Suprapubic skin (tissue), 4 donors: ENCODE results near the gene PIP5K1B. TPM values are rescaled to one million over a fixed set of nuclear protein-coding genes. Genes with fewer than 3 reads are reported as not detected.

ENCODE experiments used
- DNase-seq, 2 donors: peaks; one replicate each; pipeline ENCODE4 v3.0.0-alpha.2; 2019; ENCODE audit warnings: low spot score in 2 of 2
- H3K27ac ChIP-seq: fragments of 200-600 bp; sonication (generic); one replicate; pipeline ENCODE4 v1.5.1; 2019
- H3K27me3 ChIP-seq: fragments of 200-600 bp; sonication (generic); one replicate; pipeline ENCODE4 v1.5.1; 2019
- H3K36me3 ChIP-seq: fragments of 200-600 bp; sonication (generic); one replicate; pipeline ENCODE4 v1.5.1; 2019
- H3K4me1 ChIP-seq: fragments of 200-600 bp; sonication (generic); one replicate; pipeline ENCODE4 v1.5.1; 2019
- H3K4me3 ChIP-seq: fragments of 200-600 bp; sonication (generic); one replicate; pipeline ENCODE4 v1.5.1; 2019; ENCODE audit warnings: mild to moderate bottlenecking
- H3K9me3 ChIP-seq: fragments of 200-600 bp; sonication (generic); one replicate; pipeline ENCODE4 v1.5.1; 2019
- CTCF ChIP-seq, 2 donors: fragments of 200-600 bp in 1 of 2; fragments of 450-650 bp in 1 of 2; sonication (generic) in 1 of 2; IDR thresholded peaks; one replicate each; pipeline ENCODE4 v1.5.1; 2016 to 2019; ENCODE audit warnings: antibody characterized with exemption in 2 of 2, mild to moderate bottlenecking in 1 of 2, moderate library complexity in 1 of 2
- EP300 ChIP-seq: sonication (generic); formaldehyde crosslinking; IDR thresholded peaks from one replicate; pipeline ENCODE4 v1.6.1; 2017; ENCODE audit warnings: antibody characterized with exemption
- POLR2A ChIP-seq, 2 donors: fragments of 450-650 bp; IDR thresholded peaks; one replicate each; pipeline ENCODE4 v1.6.1; 2017; ENCODE audit warnings: antibody characterized with exemption in 2 of 2, mild to moderate bottlenecking in 2 of 2, moderate library complexity in 2 of 2
- POLR2AphosphoS5 ChIP-seq, 3 donors: sonication (generic); formaldehyde crosslinking; IDR thresholded peaks; one replicate each; pipeline ENCODE4 v1.6.1; 2017; ENCODE audit warnings: antibody characterized with exemption in 3 of 3
- WGBS: methylation state at CpG from one replicate; pipeline ENCODE4 v1.1.5; 2018; 5-methylcytosine and 5-hydroxymethylcytosine counted together
- total RNA-seq, 4 donors: library from RNA; depleted of rRNA; stranded (reverse); fragments of >200 nt; gene quantifications; one replicate each; pipeline ENCODE4 v1.1.0, GENCODE V29; 2016

Gene PIP5K1B
- total RNA-seq, 4 donors from 2014 or later: 1.7 to 7.8 (median 3.4) TPM

DNA sequence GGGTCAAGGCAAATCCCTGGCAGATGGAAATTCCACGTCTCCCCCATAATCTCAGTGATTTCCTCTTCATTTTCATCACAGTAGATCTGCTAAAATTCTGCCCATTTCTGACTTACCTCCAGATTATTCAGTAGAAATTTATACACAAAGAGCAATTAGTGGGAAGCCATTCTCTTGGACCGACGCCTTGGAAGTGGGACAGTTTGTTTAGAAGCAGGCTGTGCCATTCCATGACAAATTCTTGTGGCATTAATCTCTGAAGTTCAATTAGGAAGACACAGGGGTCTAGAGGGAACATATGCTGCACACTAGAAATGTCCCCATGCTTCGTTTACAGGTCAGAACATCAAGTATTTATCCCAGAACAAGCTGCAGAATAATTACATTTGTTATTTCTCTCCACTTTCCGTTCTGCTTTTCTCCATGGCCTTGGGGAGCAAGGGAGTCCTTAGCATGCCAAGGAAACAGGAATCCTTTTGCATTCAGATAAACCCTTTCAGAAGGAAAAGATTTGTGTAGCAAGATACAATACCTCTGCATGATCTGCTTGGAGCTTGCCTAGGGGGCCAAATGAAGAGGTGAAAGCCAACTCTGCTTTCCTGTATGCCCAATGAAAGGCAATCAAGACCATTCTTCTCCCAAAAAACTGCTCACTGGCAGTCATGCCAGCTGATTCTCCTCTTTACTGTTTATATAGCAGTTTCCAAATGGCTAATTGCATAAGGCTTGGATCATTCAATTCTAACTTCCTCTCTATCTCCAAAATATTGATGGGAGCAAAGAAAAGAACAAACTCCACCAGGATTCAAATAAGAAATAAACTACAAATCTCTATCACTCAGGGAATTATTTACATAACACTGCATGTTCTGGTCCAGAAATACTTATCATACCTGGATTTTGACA, 311.4 kb downstream of the PIP5K1B start:
- DNase-seq: no peak
- Histone ChIP-seq H3K9me3 (no peaks in the 10 kb centered on the region), H3K36me3 (no peaks in the 10 kb centered on the region), H3K27me3 (peaks cover 15% of the 10 kb centered on the region), H3K4me1 (no peaks in the 10 kb centered on the region), H3K4me3 (no peak overlapping the region), H3K27ac (no peak overlapping the region)
- no peak for TF ChIP-seq POLR2AphosphoS5 (IDR thresholded peaks at IDR 0.05)
- TF ChIP-seq POLR2A (IDR thresholded peaks at IDR 0.05): no peak
- WGBS: 64% methylated on average over 5 of the region's 5 CpGs

DNA sequence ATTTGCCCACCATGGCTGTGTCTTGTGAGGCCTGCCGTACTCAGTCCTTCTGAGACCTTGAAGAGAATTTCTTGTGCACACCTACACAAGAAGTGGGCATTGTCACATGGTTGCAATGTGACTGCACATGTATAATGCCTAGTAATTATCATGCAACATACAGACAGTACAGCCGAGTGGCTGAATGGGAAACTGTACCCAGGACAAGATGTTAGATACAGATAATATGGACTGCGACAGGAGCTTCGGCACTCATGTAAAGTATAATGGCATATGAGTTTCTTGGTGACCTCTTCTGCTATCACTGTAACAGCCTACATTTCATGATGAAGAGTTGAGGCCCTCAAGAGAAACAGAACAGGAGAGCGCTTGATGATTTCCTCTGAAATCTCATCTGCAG, 313.7 kb downstream of the PIP5K1B start:
- TF ChIP-seq CTCF (IDR thresholded peaks at IDR 0.05): no peak
- Histone ChIP-seq H3K4me3 (no peak overlapping the region), H3K4me1 (no peaks in the 10 kb centered on the region), H3K9me3 (no peaks in the 10 kb centered on the region), H3K27me3 (peaks cover 4% of the 10 kb centered on the region), H3K27ac (no peak overlapping the region), H3K36me3 (no peaks in the 10 kb centered on the region)
- no peak for DNase-seq
- 69% methylated on average over 5 of the region's 5 CpGs for WGBS

DNA sequence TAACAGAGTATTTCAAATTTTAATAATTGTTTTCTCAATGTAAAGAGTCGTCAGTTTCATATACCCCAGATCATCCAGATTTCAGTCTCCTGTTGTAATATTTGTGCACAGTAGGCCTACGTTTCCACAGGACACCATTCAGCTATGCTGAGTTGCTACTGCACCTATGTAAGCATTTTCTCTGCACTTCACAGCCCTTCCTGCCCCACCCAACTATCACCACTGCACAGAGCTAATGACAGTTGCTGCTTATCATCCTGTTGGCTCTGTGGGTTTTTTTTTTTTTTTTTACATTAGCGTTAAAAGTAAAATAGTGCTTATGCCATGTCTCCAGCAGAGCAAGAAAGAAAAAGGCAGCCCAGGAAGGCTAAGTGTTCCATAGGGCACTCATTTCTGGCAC, 314.8 kb downstream of the PIP5K1B start:
- no peak for TF ChIP-seq EP300
- no peaks in the 10 kb centered on the region for H3K36me3 ChIP-seq
- WGBS: 49% methylated on average over 3 of the region's 3 CpGs

GRCh38 chr9:69020301-69021145, 315.5 kb downstream of the PIP5K1B start:
- DNase-seq: no peak
- Histone ChIP-seq H3K9me3 (no peaks in the 10 kb centered on the region), H3K4me1 (no peaks in the 10 kb centered on the region), H3K4me3 (no peak overlapping the region), H3K27me3 (peaks cover 4% of the 10 kb centered on the region), H3K27ac (no peak overlapping the region), H3K36me3 (no peaks in the 10 kb centered on the region)
- no peak for TF ChIP-seq POLR2A (IDR thresholded peaks at IDR 0.05)
- TF ChIP-seq EP300: no peak
- no peak for TF ChIP-seq CTCF (IDR thresholded peaks at IDR 0.05)
- no peak for TF ChIP-seq POLR2AphosphoS5 (IDR thresholded peaks at IDR 0.05)
- 92% methylated on average over 8 of the region's 8 CpGs for WGBS

More for the DNA sequence above, 314.8 kb downstream of the PIP5K1B start:
- Histone ChIP-seq H3K4me1 (no peaks in the 10 kb centered on the region), H3K4me3 (no peak overlapping the region), H3K27ac (no peak overlapping the region), H3K9me3 (no peaks in the 10 kb centered on the region), H3K27me3 (peaks cover 4% of the 10 kb centered on the region)
- DNase-seq: no peak

GRCh38 chr9:69023650-69024049, 318.6 kb downstream of the PIP5K1B start:
- Histone ChIP-seq H3K4me1 (no peaks in the 10 kb centered on the region), H3K36me3 (no peaks in the 10 kb centered on the region), H3K27ac (no peak overlapping the region), H3K9me3 (no peaks in the 10 kb centered on the region), H3K27me3 (peaks cover 4% of the 10 kb centered on the region), H3K4me3 (no peak overlapping the region)
- TF ChIP-seq EP300 (no peak), POLR2A (IDR thresholded peaks at IDR 0.05) (no peak), POLR2AphosphoS5 (IDR thresholded peaks at IDR 0.05) (no peak), CTCF (IDR thresholded peaks at IDR 0.05) (no peak)
- WGBS: 31% methylated on average over 7 of the region's 7 CpGs
- DNase-seq: no peak
